ENCODE measurements around the gene ZNF550.
"Not testable (repeated sequence)": the region's sequence is repeated elsewhere in the genome, so short reads cannot be mapped to it uniquely, and the experiment has no call there.

Gene ZNF550

GRCh38 chr19:57527136-57527881, 32.4 kb downstream of the ZNF550 start, which contains the start of gene ZNF549:
Gene ZNF549 (plus strand): TSS chr19:57527356. CDS start chr19:57527574, 218 bp downstream.
- DNase-seq = peak; percentile 84

- not testable (repeated sequence) for DNase-seq
These were observed 41.6 kb downstream of the ZNF550 start for GRCh38 chr19:57518021-57518420.

DNA sequence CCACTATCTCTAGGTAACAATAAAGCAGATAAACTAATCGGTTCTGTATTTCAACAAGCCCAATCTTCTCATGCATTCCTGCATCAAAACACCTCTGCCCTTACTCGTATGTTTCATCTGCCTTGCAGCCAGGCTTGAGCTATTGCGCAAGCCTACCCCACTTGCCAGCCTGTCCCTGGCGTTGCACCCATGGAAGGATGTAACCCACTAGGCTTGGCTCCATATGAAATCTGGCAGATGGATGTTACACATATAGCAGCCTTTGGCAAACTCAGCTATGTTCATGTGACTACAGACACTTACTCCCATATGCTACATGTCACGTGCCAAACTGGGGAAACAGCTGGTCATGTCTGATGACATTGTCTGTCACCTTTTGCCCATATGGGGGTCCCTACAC, 44.4 kb downstream of the ZNF550 start:
- DNase-seq = no peak

DNA sequence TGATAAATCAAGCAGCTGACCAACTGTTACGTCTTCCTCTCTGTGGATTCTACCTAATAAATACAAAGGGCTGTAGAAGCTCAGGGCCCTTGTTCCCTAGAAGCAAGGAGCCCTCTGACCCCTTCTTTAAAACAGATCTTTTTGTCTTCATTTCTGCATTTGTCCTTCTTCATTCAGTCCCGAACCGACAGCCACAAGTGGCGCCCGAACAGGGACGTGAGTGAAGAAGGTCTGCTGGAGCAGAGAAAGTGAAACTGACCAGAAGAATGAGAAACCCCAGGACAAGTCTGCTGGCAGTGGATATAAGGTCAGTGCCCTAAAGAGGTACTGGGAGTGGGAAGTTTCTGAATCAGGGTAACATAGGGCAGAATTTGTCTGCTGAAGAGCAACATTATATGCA, 46.8 kb downstream of the ZNF550 start:
- DNase-seq = no peak

- no peak for DNase-seq
These were observed 48.2 kb downstream of the ZNF550 start for GRCh38 chr19:57511484-57511883.

- DNase-seq = no peak
These were observed 53.5 kb downstream of the ZNF550 start for GRCh38 chr19:57506163-57506562.

- not testable (repeated sequence) for DNase-seq
These were observed 59.3 kb downstream of the ZNF550 start for GRCh38 chr19:57500400-57500799.

- DNase-seq = peak; percentile 83
These were observed 59.8 kb downstream of the ZNF550 start, which contains the start of gene ZNF773 for GRCh38 chr19:57499680-57500395. Gene ZNF773 (plus strand): TSS chr19:57499938. CDS start chr19:57500081, 143 bp downstream.

- DNase-seq = not testable (repeated sequence)
These were observed 60.4 kb downstream of the ZNF550 start for GRCh38 chr19:57499332-57499679.

DNA sequence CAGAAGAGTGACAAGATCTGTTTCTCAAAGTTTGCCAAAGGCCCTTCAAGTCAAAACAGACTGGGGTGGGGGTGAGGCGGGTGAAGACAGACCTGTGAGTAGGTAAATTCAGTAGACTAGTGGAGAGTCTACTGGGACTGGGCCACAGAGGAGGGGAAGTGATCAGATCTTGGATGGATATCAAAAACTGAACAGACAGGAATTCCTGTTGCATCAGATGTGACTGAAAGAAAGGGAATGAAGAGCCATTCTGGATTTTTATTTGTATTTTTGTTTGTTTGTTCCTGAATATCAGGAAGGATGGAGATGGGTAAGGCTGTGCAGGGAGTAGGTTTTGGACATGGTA, 71.4 kb downstream of the ZNF550 start:
- not testable (repeated sequence) for DNase-seq

- peak; percentile 37 for DNase-seq
These were observed 72.0 kb downstream of the ZNF550 start, which contains the start of gene ZNF419 for GRCh38 chr19:57487477-57488298. Gene ZNF419 (plus strand): TSS chr19:57487750. CDS start chr19:57487951, 201 bp downstream.
